Measurements from ENCODE around the gene PGS1.
"Not testable (repeated sequence)": the region's sequence is repeated elsewhere in the genome, so short reads cannot be mapped to it uniquely, and the experiment has no call there.

The PGS1 gene

DNA sequence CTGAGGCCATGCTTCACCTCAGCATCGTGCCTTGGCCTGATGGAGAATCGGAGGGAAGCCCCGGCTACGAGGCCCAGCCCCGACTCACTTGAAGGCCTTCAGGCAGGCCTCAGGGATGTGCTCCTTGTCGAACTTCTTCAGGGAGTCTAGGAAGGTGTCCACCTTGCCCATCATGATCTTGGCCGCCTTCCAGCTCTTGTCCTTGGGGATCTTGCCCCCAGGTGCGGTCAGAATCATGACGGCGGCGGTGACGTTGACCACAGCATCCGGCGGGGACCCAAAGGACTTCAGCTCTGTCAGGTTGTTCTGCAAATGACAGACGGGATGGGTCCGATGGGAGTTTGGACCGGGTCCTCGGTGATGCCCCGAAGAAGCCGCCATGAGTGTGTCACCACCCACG lies 81.2 kb downstream of the PGS1 start:
- TF ChIP-seq, protein P1, sequence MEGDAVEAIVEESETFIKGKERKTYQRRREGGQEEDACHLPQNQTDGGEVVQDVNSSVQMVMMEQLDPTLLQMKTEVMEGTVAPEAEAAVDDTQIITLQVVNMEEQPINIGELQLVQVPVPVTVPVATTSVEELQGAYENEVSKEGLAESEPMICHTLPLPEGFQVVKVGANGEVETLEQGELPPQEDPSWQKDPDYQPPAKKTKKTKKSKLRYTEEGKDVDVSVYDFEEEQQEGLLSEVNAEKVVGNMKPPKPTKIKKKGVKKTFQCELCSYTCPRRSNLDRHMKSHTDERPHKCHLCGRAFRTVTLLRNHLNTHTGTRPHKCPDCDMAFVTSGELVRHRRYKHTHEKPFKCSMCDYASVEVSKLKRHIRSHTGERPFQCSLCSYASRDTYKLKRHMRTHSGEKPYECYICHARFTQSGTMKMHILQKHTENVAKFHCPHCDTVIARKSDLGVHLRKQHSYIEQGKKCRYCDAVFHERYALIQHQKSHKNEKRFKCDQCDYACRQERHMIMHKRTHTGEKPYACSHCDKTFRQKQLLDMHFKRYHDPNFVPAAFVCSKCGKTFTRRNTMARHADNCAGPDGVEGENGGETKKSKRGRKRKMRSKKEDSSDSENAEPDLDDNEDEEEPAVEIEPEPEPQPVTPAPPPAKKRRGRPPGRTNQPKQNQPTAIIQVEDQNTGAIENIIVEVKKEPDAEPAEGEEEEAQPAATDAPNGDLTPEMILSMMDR (IDR thresholded peaks at IDR 0.05; ENCODE audit: insufficient read depth, low read depth, low read length, missing control alignments) = no peak
- no peak for DNase-seq (ENCODE audit: low read depth)
- H3K4me3 ChIP-seq (ENCODE audit: low read length) = no peak overlapping the region

DNA sequence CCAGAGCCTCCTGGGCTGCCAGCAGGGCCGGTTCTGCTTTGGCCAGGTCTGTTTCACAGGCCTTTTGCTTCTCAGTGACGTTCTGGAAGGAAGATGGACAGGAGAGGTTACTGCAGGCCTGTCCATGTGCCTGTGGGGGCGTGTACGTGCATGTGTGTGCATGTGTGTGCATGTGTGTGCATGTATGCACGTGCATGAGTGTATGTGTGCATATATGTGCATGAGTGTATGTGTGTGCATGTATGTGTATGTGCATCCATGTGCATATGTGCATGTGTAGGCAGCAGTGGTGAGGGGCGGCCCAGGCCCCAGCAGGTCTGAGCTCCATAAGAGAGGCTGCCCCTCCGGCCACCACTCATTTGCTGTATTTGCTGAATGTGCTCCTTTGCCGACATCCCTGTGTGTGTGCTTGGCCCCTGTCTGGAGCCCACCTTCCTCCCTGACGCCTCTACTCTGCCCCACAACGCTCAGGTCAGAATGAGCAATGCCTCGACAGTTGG lies 81.8 kb downstream of the PGS1 start:
- DNase-seq (ENCODE audit: low read depth) = no peak

DNA sequence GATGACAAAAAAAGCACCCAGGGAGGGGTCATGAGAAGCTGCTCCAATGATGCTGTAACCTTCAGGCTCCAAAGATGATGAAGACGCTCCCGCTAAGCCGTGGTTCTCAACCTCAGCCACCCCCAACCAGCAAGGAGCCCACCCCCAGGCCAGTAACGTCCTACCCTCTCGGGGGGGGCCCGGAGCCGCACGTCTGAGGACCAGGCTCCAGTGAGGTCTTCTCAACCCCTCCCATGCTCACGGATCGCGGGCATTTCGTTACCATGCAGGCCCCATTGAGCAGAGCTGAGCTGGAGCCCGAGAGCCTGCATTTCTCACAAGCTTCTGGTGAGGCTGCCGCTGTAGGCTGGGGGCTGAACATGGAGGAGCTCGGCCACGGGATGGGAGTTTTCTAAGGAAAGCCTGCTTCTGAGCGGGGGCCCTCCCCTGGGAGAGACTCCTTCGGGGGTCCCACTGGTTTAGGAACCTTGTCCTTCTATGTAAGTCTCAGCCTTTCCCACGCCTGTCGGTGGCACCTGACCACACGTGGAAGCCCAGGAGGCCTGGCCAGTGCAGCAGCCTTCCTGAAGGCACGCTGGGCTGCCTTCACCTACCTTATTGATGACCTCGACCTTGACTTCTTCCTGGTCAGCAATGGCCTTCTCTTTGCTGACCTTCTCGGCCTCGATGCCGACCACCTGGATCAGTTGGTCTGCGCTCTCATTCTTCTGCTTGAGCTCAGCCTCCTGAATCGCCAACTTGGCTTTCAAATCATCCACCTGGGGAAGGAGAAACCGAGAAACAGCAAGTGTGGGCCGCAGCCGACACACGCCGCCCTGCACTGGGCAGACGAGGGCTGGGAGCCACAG lies 82.7 kb downstream of the PGS1 start:
- DNase-seq (ENCODE audit: low read depth) = no peak
- no peak overlapping the region for H3K4me3 ChIP-seq (ENCODE audit: low read length)
- TF ChIP-seq, protein P1 (IDR thresholded peaks at IDR 0.05; ENCODE audit: insufficient read depth, low read depth, low read length, missing control alignments) = no peak

More for the DNA sequence above, 81.8 kb downstream of the PGS1 start:
- no peak overlapping the region for H3K4me3 ChIP-seq (ENCODE audit: low read length)
- TF ChIP-seq, protein P1 (IDR thresholded peaks at IDR 0.05; ENCODE audit: insufficient read depth, low read depth, low read length, missing control alignments) = no peak

DNA sequence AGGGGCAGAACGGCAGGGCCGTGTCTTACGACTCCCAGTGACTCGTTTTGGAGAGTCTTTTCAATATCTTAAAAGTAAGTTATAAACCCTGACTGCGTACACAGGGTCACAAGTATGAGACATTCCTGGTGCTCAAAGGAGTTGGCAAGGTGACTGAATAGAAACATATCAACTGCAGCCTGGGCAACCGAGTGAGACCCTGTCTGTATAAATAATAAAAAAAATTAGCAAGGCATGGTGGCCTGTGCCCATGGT lies 83.3 kb downstream of the PGS1 start:
- TF ChIP-seq, protein P1 (IDR thresholded peaks at IDR 0.05; ENCODE audit: insufficient read depth, low read depth, low read length, missing control alignments) = no peak
- no peak for DNase-seq (ENCODE audit: low read depth)
- no peak overlapping the region for H3K4me3 ChIP-seq (ENCODE audit: low read length)

DNA sequence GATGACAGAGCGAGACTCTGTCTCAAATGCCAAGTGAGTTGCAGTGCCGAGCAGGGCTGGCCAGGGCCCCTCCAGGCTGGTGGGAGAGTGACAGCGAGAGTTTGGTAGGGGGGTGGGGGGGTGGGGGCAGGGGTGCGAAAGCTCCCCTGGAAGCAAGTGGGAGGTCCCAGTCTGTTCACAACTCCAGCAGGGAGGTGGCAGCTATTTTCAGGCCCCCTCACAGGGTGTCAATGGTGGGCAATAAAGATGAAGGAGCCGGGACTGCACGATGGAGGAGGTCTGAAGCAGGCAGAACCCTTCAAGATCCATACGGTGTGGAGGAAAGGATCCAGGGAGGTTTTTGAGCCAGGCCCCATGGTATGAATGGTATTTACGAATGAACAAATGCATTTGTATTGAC lies 83.7 kb downstream of the PGS1 start:
- no peak overlapping the region for H3K4me3 ChIP-seq (ENCODE audit: low read length)
- DNase-seq (ENCODE audit: low read depth) = no peak
- TF ChIP-seq, protein P1 (IDR thresholded peaks at IDR 0.05; ENCODE audit: insufficient read depth, low read depth, low read length, missing control alignments) = no peak

DNA sequence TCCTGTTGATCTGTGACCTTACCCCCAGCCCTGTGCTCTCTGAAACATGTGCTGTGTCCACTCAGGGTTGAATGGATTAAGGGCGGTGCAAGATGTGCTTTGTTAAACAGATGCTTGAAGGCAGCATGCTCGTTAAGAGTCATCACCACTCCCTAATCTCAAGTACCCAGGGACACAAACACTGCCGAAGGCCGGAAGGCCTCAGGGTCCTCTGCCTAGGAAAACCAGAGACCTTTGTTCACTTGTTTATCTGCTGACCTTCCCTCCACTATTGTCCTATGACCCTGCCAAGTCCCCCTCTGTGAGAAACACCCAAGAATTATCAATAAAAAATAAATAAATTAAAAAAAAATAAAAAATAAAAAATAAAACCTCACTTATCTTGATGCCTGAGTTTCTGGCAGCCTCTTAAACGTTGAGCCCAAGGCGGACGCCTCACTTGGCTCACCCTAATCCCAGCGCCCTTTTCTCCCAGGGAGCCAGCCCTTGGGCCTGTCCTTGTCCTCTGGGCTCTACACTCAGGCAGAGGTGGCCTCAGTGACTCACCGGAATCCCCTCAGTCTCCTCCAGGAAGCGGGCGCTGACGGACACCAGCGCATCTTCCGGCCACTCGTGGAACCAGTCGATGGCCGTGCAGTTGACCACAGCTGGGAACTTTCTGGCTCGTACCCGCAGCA lies 87.8 kb downstream of the PGS1 start:
- not testable (repeated sequence) for DNase-seq (ENCODE audit: low read depth); H3K4me3 ChIP-seq (ENCODE audit: low read length)

DNA sequence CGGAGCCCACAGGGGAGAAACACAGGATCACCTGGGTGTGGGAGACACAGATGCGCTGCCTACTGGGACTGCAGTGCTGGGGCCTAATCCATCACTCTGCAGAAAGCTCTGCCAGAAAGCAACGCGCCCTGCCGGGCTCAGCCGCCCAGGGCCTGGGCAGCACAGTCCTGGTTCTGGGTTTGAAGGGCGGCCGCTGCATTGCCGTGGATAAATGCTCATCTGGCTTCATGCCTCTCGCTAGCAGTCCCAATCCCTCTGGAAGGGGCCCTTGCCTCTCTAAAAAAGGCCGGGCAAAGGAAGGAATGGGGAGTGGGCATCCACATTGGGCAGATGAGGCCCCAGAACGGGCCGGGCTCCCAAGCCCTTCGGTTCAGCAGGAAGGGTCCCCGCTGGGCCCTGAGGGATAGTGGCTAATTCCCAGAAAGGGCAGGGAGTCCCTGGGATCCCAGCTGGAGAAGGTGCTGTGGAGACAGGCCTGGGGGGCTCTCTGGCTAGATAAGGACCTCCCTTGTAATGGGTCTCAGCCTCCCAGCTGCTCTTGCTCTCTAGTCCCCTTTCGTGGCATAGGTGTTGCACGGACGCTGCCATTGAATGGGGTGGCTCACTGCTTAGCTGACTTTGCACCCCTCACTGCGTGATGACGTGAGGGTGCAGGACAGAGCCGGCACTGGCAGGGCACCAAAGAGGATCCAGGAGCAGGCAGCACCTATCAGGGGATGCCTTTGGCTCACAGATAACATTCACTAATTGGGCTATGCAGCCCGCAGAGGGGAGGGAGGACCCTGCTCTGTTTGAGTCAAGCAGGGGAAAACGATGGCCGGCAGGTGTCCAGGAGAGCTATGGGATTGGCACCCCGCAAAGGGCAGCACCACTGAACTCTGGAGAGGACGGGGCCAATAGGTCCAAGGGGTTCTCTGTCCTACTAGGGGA lies 88.6 kb downstream of the PGS1 start:
- DNase-seq (ENCODE audit: low read depth) = no peak
- TF ChIP-seq, protein P1 (IDR thresholded peaks at IDR 0.05; ENCODE audit: insufficient read depth, low read depth, low read length, missing control alignments) = no peak
- H3K4me3 ChIP-seq (ENCODE audit: low read length) = no peak overlapping the region
